ENCODE data around the gene RAPGEF1.
"Not testable (repeated sequence)": the region's sequence is repeated elsewhere in the genome, so short reads cannot be mapped to it uniquely, and the experiment has no call there.

RAPGEF1 gene

DNA sequence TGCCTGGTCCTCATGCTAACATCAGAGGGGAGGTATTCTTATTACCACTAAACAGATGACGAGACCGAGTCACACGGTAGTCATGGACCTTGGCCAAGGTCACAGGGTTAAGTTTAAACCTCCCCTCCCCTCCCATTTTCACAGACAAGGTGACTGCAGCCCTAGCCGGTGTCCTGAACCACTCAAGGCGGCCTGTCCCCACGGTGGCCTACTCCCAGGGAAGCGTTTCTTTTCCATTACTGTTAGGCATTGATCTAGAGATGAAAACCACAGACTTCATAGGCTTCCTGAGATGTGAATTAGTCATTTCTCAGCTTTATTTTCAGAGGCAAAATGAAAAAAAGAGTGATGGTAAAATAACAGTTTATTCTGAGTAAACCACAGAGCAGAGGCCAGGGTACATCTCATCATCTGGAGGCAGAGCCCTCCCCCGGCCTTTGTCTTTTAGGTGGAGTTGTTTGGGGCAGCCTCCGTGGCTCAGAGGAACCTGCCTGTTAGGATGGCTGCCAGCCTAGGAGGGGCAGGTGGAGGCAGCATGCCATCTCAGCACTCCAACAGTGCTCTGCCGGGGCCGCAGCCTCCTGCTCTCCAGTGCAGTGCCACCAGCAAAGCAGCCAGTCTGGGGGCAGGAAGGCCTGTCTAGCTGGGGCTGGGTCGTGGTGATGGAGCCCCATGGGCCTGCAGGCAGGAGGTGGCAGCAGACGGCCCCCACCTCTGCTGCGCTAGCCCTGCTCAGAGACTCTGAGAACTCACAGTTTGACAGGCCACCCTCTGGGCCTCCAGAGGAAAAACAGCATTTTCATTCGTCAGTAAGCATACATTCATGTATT lies 71.2 kb downstream of the RAPGEF1 start:
- DNase-seq (ENCODE audit: low spot score): no peak

DNA sequence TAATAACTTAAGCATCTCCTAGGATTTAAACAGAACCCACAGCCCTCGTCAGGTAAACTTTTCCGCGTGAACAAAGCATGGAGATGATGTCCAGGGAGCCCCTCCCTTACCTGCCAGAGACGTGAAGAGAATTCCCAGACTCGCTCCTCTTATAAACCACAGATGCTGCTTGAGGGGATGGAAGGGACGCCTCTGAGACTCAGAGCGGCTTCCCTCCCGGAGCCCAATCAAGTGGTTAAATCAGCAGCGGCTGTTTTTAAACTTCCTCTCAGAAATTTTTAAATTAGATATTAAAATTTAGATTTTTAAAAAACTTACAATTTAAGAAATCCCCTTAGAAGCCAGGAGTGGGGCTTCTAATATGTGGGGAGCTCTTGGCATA lies 71.8 kb downstream of the RAPGEF1 start:
- DNase-seq (ENCODE audit: low spot score): no peak

DNA sequence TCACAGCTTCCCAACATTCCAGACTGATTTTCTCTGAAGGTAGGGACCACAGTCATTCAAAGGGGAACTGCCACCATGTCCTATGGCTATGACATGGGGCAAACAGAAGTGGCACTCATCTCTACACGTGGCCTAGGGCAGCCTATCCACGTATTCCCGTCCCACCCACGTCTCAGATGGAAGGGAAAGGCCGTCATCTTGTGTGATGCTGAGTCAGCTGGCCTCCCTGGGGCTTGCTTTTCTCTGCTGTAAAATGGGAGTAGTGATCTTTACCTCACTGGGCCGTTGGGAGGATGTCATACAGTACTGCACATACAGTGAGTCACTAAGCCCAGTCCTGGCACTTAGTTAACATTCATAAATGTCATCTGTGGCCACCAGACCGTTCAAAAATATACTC lies 72.3 kb downstream of the RAPGEF1 start:
- DNase-seq (ENCODE audit: low spot score): no peak

DNA sequence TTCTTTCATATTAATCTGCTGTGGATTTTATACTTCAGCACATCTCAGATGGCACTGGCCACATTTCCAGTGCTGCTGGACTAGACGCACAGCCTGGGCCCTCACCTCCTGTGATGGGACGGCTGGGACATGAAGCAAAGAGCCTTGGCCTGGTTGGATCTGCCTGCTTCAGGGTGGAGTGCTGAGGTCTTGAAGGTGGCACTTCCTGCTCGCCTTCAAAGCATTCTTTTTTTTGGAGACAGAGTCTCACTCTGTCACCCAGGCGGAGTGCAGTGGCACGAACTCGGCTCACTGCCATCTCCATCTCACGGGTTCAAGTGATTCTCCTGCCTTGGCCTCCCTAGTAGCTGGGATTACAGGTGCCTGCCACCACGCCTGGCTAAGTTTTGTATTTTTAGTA lies 73.1 kb downstream of the RAPGEF1 start:
- DNase-seq (ENCODE audit: low spot score): no peak

DNA sequence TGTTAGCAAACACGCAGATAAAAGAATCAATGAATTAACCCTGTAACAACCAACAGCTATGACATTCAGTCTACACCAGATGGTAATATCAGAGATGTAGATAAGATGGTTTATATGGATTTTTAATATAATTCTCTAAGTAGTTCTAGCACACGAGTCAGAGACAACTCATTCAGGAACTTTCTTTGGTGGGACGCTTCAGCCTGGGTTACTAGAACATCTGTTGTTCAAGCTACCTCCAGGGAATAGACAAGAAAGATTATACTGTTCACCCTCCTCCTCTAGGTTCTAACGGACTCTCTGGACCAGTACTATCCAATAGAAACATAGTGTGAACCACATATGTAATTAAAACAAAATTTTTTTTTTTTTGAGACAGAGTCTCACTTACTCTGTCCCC lies 73.8 kb downstream of the RAPGEF1 start:
- DNase-seq (ENCODE audit: low spot score): no peak

DNA sequence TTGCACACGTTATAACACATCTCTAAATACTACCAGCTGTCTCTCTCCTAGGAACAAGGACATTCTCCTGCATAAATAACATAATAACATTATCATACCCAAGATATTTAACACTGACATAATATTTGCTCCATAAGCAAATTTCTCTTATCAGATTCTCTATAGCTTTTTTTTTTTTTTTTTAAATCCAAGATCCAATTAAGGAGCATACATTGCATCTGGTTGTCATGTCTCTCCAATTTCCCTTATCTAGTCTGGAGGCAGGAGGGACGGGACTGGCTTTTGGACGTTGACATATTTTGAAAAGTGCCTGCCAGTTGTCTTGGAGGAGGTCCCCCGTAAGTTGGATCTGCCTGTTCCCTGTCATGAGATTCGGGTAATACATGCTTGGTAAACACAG lies 76.6 kb downstream of the RAPGEF1 start:
- DNase-seq (ENCODE audit: low spot score): no peak

DNA sequence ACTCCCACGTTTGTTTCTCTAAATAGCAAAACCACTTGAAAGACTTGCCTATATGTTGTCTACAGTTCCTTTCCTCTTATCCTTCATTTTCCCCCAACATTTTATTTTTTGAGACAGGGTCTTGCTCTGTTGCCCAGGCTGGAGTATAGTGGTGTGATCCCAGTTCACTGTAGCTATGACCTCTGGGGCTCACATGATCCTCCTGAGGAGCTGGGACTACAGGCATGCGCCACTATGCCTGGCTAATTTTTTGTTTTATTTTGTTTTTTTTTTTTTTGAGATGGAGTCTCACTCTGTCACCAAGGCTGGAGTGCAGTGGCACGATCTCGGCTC lies 77.6 kb downstream of the RAPGEF1 start:
- not testable (repeated sequence) for DNase-seq (ENCODE audit: low spot score)

DNA sequence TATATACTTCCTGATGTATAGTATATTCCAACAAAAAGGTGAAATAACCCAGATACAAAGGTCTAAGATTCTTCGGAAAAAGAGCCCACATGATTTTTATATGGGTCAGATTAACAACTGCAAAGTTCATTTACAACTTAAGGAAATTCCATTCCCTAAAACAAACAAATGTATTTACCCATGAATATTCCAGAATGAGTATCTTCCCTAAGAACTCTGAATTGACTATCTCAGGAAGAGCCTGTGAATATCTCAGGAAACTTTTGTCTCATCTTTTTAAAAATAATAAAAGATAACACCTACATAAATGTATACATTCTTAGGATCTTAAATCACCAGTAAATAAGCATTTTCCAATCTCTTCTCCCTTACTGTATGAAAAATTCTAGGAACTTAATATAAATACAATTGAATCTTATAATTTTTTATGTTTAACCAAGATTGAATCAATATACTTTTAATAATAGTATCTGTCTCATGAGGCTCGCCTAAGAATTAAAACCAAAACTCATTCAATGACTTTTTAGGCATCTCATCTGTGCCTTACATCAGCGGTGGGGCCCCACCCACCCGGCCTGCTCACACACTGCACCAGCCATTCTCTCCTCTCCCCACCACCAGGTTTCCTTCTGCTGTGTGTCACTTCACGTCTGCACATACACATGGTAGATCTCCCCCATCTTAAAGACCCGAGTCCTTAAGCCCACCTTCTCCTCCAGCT lies 78.1 kb downstream of the RAPGEF1 start:
- DNase-seq (ENCODE audit: low spot score): no peak

DNA sequence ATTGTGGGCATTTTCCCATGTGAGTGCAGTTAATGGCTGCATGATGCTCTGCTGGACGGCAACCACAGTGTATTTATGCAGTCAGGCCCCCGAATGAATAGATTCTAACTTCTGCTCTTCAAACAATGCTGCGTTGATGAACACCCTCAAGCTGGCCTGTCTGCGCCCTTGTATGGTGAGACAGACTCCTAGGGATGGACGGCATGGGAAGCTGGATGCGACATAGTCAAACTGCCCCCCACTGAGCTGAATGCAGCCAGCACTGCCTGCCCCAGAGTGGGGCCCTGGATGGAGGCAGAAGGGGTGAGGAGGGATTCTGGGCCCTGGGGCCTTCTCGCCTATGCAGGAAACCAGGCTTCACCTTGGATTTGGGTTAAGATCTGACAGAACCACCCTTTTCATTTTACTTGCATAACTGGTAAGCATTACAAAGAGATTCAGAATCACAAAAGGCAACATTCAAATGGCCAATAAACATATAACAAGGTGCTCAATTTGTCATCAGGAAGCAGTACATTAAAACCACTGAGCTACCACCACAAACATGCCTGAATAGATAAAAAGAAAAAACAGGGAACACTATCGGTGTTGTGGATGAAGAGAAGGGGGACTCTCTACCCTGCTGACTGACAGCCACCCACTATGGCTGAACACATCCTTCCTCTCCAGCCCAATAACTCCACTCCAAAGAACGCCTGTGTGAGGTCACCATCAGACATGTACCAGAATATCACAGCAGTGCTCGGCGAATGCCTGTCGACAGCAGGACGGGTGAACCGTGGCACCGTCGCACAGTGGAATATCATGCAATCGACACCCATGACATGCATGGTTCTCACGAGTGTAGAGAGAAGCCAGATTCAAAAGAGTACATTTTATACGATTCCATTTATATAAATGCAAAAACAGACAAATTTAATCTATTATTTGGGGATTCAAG lies 79.1 kb downstream of the RAPGEF1 start:
- DNase-seq (ENCODE audit: low spot score): no peak

DNA sequence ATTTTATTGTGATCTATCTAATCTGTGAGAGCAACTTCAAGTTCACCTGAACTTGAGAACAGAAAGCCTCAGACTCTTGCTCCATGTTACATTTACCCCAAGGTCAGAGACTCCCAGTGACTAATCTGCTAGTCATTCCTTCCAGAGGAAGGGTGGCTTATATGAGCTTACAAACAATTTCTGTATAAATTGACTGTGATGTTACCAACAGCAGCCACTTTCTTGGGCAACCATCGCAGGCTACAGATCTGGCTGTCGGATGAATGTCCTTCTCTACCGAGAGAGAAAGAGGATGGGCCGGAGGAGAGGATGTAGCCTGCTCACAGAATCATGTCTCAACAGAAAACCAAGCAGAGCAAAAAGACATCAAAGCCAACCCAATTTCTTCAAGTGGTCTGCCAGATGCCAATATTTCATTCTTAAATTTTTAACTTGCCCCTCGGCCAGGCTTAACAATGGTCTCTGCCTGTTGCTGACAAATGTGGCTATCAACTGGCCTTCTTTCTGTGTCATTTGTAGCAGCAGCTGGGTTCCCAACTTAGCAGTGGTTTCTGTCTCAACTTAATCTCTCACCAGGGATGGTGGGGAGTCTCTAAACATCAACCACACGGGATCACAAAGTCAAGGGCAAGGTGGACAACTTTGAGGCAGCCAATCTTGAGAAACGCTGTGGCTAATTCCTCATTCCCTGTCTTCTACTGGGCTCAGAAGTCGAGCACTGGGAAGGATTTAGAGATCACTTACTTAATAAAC lies 81.3 kb downstream of the RAPGEF1 start:
- DNase-seq (ENCODE audit: low spot score): no peak

DNA sequence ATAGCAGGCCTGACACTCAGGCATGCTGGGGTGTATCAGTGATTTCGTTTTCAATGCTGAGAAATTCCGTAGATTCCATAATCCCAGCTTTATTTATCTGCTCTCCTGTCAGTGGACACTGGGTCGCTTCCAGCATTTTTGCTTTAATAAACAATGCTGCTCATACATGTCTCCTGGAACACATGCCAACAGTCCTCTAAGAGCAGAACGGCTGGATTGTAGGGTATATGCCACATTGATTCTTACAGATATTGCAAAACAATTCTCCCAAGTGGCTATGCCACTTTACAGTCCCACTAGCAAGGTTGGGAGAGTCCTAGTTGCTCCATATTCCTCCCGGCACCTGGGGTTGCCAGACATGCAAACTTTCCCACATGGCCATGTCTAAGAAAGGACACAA lies 81.9 kb downstream of the RAPGEF1 start:
- no peak for DNase-seq (ENCODE audit: low spot score)

DNA sequence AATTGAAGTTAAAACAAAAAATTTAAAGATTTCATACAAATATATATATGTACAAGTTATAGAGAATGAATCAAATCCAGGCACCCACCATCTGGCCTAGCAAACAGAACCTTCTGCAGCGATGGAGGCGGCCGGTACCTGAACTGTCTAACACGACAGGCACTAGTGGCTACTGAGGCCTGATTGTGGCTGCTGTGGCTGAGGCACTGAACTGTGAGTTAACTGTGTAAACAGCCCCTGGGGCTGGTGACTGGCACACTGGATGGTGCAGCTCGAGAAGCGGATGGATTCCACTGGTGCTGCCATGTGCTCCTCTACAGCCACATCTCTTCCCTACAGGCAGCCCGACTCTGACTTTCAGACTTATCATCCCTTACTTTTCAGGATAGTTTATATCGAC lies 82.4 kb downstream of the RAPGEF1 start:
- no peak for DNase-seq (ENCODE audit: low spot score)

DNA sequence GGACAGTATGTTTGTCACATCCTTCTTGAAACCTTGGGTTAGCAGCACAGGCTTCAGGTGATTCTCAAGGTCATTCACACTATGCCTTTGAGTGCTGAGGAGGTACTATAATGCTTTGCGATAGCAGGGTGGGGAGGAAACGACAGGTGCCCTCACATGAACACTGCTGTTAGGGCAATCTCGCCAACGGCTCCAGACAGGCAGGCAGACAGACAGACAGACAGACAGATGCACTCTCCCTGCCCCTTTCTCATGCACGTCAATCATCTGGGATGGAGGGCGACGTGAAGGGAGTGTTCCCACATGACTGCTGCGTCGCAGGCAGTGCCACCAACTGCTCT lies 82.9 kb downstream of the RAPGEF1 start:
- DNase-seq (ENCODE audit: low spot score): no peak

DNA sequence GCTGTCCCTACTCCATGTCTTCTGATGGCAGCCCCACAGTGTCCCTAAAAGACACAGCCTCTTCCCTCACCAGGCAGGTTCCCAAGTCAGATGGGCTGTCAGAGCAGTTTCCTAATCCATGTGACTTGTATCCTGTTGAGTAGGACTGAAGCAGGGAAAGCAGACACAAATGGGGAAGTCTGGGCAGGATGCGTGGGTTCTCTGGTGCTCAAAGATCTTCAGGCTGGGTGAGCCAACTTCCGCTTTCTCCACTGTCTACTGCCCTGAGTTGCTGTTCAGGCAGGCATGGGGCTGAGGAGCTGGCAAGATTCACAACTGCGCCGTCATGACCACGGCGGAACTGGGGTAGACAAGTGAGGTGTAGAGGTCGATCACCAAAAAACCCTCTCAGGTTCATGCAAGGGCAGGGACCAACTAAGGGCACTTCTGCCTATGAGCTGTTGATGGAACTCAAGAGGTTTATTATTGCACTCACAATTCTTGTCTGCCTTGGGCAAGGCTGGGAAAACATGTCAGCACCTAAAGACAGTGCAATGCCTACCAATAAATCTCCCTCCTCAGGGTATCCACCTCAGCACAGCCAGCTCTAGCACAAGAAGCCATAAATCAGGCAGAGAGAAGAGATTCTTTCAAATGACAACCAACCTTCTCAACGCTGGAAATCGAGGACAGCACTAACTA lies 83.4 kb downstream of the RAPGEF1 start:
- DNase-seq (ENCODE audit: low spot score): no peak

DNA sequence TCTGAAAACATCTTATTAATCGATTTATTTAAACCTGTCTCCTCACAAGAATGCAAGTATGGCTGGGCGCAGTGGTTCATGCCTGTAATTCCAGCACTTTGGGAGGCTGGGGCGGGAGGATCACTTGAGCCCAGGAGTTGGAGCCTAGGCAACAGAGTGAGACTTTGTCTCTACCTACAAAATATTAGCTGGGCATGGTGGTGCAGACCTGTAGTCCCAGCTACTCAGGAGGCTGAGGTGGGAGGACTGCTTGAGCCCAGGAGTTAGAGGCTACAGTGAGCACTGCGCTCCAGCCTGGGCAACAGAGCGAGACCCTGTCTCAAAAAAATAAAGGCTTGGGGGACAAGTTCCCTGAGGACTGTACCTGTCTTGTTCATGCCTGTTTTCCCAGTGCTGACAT lies 85.5 kb downstream of the RAPGEF1 start:
- not testable (repeated sequence) for DNase-seq (ENCODE audit: low spot score)

DNA sequence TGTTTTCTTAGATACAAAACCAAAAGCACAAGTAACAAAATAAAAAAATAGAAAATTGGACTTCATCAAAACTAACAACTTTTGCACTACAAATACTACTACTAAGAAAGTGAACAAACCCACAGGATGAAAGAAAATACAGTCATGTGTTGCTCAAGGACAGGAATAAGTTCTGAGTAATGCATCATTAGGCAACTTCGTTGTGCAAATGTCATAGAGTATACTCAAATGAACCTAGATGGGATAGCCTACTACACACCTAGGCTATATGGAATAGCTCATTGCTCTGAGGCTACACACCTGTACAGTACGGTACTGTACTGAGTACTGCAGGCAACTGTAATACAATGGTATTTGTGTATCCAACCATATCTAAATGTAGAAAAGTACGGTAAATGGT lies 88.3 kb downstream of the RAPGEF1 start:
- DNase-seq (ENCODE audit: low spot score): no peak

DNA sequence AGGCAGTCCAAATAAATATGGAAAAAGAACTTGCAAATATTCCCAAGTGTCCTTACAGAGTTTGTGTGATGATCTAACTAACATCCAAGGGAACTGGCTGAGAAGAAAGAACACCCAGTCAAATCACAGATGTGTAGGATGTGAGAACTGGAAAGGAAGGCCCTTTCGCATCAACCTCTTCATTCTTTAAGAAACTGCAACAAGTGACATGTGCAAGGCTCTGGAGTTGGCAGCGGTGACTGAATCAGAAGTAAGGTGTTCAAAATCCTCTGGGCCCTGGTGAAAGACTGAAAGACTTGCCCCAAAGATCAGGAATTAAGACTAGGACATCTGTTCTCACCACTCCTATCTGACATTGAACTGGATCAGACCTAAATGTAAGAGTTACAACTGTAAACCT lies 88.7 kb downstream of the RAPGEF1 start:
- no peak for DNase-seq (ENCODE audit: low spot score)

DNA sequence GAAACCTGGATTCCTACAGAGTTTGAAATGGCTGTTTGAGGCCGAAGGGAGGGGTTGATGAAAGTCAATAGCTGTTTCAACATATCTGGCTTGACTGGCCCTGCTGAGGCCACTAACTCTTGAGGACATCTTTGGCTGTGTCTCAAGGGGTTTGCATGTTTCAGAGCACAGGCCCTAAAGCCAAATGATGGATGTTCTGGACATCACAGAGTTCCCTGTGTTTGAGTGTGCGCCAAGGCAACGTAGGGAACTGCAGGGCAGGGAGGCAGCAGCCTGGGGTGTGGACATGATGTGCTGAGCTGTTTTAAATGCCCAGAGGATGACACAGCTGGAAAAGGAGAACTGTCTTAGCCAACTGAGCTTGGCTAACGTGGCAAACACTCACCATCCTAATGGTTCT lies 89.6 kb downstream of the RAPGEF1 start:
- no peak for DNase-seq (ENCODE audit: low spot score)

DNA sequence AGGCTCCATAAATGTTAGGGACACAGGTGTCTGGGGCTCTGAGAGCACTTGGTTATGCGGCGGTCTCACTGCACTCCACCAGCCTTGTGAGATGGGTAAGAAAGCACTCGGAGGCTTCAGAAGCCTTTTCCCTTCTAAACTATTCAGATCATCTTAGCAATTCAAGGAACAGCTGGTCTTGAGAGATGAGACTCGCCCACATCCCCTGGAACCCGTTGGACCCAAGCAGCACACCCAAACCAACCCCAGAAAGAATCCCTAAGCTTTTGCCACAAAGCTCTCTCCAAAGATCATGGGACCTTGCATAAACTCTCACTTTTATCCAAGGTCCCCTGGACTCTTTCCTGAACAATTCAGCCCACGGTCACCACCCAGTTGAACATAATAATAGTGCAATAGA lies 90.2 kb downstream of the RAPGEF1 start:
- DNase-seq (ENCODE audit: low spot score): no peak

DNA sequence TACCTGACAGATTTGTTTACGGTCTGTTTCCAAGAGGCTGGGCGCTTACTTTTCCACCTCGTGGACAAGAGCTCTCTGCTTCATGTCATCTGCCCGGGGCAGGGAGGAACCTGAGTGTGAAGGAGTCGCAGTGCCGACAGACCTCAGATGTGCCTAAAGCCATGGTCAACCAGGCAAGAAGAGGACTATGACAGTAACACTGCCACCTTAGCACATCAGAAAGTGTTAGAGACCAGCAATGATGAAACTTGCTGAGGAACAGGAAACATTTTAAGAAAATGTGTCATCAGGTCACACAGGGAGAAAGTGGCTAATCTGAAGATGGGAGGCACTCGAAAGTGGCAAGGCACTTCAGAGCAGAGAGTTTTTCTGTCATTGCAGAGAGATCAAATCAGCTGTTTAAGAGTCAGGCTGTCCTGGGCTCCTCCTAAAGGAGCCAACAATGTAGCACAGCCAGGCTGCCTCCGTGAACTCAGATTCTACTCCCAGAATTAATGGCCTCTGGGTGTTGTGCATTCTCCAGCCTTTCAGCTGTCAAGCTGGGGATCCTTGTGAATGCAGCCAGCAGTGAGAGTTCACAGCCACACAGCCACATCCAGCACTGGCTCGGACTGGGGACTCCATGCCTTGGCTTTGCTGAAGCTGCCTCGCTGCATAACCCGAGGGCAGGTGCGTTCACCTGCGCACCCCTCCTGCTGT lies 94.6 kb downstream of the RAPGEF1 start:
- no peak for DNase-seq (ENCODE audit: low spot score)

DNA sequence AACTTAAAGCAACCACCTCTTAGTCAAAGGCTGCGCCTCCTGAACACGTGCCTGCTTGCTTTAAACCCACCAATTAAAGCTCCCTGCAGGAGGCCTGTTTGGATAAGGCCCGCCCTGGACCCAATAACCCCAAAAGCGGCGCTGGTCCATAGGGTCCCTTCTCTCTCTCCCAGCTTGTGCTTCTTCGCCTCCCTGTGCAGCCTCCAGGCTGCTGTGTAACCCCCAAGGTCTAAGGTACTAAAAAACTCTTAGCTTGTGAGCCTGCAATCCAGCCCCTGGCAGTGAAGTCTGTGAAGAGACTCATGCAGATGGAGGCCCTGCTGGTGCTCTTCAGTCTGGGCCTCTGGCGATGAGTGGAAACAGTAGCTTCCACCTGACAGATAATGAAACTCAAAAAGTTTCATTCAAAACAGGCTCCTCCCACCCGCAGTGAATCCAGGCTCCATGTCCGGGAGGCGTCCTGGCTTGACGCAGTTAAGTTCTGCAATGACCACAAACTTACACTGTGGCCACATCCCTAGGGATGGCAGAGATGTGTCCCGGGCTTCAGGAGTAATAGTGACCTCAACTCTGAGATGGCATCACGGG lies 97.3 kb downstream of the RAPGEF1 start:
- no peak for DNase-seq (ENCODE audit: low spot score)

All from hematopoietic multipotent progenitor cell treated with erythropoietin and hydrocortisone succinate and interleukin-3 and kit ligand, for 15 days (in vitro differentiated cells).